Panc1 (cell line): ENCODE measurements around the gene COL16A1.

ENCODE experiments used
- POLR2AphosphoS5 ChIP-seq: IDR thresholded peaks from 2 replicates; pipeline ENCODE4 v1.6.1; 2012; ENCODE audit warnings: mild to moderate bottlenecking, low read depth, low read length, moderate library complexity
- TF ChIP-seq, protein P1 (sequence below): fragments of 450-650 bp; IDR thresholded peaks from 2 replicates; pipeline ENCODE4 v1.5.1; 2017; ENCODE audit warnings: mild to moderate bottlenecking

DNA sequence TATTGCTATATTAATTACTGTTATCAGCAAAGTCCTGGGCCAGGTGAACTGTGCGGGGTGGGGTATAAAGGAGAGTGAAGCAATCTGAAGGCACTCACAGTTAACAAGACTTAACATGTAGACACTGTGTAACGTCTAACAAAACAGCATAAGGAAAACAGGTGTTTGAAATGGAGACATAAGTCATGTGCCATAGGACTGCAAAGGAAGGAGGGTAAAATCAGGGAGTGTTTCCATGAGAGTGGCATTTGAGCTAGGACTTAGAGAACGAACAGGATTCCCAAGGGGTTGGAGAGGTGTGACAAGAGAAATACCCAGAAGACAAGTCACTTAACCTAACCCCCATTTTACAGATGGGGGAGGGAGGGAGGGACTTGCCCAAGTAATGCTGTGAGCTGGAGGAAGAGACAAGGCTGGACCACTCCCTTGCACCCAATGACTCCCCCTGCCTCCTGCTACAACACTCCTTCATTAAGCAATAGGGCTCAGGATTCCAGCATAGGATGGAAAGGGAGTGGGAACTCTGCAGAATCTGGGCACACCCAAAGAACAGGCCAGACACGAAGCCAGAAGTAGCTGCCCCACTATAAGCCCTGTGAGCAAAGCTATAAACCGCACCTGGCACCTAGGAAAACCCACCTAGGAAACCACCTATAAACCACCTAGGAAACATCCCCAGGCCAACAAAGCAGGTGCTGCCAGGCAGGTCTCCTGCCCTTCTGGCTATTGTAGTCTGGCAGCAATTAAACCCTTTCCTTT lies 65.7 kb downstream of the COL16A1 start:
- TF ChIP-seq, protein P1, sequence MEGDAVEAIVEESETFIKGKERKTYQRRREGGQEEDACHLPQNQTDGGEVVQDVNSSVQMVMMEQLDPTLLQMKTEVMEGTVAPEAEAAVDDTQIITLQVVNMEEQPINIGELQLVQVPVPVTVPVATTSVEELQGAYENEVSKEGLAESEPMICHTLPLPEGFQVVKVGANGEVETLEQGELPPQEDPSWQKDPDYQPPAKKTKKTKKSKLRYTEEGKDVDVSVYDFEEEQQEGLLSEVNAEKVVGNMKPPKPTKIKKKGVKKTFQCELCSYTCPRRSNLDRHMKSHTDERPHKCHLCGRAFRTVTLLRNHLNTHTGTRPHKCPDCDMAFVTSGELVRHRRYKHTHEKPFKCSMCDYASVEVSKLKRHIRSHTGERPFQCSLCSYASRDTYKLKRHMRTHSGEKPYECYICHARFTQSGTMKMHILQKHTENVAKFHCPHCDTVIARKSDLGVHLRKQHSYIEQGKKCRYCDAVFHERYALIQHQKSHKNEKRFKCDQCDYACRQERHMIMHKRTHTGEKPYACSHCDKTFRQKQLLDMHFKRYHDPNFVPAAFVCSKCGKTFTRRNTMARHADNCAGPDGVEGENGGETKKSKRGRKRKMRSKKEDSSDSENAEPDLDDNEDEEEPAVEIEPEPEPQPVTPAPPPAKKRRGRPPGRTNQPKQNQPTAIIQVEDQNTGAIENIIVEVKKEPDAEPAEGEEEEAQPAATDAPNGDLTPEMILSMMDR, result no peak
- TF ChIP-seq POLR2AphosphoS5, result no peak
